HG02798 (cell line): Measurements from ENCODE around the gene CTNNB1.

Experiments used
- ATAC-seq: cut with Tn5 transposase; IDR thresholded peaks from one replicate; pipeline ENCODE4 v1.9.1; 2021; ENCODE audit warnings: mild to moderate bottlenecking; ENCODE audit not compliant: unreplicated experiment, poor library complexity

CTNNB1 gene

DNA sequence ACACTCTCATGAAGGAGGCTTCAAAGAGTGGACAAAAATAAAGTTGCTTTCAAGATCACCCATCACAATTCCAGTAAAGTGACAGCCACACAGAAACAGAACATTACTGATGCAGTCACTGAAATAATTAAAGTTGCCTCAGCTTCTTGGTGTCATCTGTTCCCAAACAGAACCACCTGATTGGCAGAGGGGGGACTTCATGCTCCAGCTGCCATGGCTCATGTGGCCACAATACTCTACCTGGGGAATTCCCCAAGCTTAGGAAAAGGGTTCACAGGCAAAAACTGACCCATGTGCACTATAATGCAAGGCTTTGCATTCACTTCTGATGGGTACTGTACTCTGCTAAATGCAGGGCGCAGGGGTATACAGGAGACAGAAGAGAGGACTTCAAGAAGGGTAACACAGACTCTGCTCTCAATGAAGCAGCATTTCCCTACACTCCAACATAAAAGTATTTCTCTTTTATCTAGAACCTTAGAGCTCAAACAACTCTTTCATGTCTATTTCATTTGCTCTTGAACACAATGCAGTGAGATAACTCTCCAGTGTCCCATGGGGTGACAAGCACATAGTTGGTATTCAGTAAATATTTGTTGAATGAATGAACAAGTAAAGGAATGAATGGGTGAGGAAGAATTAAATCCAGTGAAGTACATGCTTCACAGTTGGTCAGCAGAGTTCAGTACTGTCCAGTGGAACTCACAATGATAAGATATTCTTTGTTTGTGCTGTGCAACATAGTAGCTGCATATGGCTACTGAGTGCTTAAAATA lies 8.6 kb upstream of the CTNNB1 start:
- no peak for ATAC-seq

DNA sequence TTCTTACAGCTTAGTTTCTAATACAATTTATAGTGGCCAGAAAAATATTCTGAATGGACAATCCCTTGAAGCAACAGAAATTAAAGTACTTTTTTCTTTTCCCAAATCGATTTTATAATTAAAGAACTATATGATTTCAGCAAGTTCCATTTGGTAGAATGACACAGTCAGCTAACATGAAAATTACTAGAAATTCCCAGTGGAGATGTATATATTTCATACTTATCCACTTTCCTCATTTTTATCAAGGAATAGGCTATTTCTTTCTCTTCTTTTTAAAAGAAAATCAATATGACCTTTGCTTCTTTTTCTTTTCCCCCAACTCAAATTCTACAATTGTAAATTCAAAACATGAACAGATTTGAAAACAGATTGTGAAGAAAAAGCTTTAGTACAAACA lies 6.4 kb upstream of the CTNNB1 start:
- ATAC-seq = no peak

DNA sequence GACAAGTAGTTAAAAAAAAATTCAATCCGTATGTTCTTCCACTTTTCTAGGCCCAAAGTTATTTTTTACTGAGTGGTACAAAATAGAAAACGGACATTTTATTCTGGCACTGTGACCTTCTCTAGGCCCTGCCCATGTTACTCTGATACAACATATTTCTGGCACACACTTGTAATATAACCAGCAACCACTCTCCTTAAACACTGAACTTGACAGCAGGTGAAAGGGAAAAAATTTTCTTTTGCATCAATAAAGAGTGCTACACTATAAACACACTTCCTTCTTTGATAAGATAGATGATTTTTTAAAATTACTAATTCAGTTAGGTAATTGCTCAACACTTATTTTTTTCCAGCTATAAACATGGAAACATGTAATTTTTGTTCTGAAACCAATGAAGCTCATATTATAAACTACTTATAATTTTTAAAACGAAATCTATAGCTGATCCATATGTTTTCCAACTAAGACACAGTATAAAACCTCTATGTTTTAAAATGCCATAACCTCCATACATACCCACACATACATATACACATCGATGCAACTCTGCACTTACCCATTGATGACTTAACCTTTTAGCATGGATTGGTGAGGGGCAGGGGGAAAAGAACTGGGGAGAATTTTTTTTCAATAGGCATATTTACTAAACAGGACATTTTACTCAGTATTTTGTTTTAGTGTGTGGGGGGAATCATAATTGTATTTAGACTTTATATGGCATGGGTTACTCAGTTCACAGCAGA lies 5.3 kb upstream of the CTNNB1 start:
- no peak for ATAC-seq

DNA sequence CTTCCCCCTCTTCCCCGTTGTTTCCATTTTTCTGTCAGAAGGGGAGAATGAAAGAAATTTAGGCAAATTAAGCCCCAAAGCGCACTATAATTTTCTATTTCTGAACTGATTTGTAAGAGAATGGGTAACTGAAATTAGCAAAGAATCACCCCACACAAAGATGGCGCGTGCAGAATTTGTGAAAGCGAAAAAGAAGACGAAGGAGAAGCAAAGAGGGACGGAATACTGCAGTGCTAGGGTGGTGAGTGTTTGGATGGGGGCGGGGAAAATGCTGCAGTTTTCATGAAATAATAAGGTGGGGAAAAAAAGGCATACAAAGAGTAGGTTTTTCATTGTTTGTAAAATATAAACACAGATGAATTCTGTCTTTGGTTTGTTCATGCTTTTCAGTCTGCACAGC lies 4.6 kb upstream of the CTNNB1 start:
- no peak for ATAC-seq

DNA sequence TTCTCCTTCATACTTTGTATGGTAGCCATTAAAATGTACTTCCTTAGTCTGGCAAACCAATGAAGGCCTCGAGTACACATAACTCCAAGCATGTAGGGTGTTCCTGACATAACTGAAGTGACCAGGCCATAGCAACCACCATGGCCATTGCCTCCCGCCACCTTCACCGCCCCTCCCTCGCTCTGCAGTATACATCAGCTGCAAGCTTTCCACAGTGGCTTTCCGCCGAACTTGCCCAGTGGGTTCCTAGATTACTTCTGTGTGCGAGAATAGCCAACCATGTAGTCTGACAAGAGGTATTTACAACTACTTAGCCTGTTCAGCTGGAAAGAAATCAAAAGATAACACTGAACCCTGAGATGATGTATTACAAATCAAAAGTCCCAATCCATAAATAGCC lies 3.4 kb upstream of the CTNNB1 start:
- no peak for ATAC-seq

DNA sequence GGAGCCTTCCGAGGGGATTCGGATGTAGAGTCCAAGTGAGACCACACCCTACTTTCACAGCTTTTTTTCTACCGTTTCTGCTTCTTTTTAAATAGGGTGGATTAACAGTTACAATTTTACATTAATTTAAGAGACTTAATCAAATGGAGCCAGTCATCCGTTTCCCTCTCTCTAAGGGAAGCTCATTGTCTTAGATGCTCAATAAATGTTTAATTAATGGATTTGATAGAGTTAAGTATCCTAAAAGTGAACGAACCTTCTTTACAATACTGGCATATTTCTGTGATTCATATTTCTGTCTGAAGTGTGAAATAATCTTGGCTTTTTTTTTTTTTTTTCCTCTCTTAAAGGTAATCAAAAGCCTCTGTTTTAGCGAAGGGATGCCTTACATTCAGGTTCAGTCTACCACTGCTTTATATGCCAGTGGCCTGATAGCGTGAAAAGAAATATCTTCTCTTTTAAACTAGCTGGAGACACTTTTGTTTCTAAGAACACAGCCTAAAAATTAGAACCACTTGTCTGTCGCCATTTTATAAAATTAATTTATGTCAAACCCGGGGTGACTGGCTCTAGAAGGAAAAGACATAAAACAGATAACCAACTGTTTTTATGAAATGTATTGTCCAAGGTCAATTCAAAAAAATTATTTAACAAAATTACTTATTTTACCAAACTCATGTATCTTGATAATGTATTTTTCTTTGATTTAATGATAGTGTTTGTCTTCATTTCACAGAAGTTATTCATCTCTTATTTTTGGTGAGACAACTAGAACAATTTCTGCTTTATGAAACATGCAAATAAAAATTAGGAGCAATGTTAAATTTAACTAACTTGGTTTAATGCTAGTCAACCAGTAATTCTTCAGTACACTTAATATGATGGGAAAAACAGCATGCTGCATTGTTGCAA lies 2.5 kb upstream of the CTNNB1 start:
- ATAC-seq = no peak

DNA sequence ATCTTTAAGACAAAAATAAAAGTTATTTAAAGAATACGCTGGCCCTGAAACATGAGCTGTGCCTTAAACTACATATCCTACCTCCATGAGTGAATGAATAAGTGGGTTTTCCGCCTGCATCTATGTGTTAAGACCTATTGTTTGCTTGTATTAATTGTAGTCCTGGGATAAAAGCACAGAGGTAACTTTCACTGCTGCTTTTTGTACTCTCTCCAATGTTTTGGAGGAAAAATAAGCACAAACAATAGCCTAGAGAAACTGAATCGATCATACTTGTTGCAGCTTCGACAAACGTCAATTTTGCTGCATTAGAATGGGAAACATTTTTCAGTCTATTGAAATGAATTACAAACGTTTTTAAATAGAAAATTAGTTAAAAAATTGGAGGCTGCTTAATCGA lies 1.3 kb upstream of the CTNNB1 start:
- no peak for ATAC-seq

DNA sequence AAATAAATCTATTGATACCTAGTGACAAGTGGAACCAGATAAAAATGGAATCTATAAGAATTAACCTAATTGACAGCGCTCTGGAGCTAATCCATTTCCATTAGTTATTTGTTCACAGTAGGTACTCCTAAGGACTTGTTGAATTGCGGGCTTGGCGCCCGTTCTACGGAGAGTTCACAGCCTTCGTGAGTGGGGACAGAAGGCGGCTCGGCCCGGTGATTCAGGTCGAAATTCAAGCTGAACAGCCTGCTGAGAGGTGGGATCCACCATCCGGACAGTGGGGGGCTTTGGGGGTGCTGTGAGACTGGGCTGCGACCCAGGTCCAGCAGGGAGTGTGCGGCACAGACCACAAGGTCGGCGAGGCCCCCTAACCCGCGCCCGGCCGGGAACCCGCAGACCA lies 779 bp upstream of the CTNNB1 start:
- no peak for ATAC-seq

DNA sequence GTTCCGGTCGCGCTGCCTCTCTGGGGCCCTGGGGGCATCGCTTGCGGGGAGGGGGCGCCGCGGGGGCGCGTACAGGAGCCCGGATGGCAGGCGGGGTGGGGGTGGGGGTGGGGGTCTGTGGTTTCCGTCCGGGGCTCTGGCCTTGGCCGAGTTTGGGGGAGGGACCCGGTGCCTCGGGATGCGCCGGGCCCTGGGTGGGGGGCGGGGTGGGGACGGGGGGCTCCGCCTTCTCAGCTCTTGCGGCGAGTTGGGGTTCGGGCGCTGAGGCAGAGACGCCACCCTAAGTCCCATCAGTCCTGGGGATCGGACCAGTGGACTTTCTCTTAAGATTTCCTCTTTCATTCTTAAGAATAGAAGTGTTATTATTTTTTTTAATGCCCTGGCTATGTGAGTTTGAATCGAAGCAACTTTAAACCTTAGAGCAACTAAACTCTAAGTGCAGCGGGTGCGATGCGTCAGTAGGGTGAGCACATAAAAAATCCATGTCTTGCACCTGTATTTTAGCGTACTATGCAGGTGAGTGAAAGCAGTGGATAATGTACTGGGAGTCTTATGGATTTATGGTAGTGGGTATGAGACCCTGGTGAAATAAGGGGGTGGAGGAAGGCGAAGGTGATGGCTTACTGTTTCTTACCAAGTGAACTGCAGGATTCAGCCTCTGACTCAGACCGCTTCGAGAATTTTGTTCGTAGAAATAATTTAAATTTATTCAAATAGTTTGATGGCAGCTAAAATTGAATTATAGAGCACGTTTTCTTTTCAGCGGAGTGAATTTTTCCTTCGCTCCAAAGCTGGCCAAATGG lies 762 bp downstream of the CTNNB1 start:
- ATAC-seq = peak; percentile 19

DNA sequence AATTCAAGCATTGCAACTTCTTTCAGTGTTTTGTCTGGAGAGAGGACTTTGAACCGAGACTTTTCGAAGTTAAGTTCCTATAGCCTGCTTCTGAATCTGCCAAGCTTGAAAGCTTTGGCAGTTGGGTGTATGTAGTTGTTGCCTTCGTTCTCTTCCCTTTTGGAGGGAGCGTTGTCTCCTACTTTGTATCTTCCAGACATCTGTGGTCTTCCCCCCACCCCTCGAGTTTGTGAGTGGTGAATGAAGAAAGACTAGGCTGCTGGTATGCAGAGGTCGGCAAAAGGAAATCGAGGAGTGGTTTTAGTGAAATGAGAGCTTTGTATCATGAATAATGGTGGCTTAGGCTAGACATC lies 1.3 kb downstream of the CTNNB1 start:
- ATAC-seq = no peak

DNA sequence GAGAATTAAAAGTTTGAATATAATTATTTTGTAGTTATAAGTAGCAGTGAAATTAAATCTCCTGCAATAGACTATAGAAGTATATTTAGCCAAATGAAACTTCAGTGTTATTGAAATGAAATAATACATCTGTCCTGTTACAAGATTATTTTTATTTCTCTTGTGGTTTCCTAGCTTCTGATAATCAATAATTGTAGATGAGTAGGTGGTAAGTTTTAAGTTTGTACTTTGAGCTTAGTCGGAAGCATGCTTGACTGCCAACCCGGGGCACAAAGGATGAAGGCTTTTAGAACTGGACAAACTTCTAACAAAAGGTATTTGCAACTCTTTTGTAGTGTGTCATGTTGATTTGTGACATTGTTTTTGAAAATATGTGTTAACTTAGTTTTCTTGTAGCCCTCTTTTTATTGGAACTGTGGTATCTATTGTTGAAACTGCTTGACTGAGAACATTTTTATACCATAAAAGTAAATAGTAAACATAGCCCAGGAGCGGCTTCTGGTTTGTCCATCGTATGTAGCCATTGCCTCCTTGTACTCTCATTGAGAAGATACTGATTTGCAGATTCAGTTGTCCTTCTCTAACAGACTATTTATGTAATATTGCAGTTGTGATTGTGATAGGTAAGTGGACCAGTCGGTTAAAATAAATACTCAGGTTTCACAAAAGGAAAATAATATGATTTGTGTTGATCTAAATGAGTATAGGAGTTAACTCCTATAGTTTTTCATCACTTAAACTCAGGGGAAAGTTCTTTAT lies 2.9 kb downstream of the CTNNB1 start:
- no peak for ATAC-seq

DNA sequence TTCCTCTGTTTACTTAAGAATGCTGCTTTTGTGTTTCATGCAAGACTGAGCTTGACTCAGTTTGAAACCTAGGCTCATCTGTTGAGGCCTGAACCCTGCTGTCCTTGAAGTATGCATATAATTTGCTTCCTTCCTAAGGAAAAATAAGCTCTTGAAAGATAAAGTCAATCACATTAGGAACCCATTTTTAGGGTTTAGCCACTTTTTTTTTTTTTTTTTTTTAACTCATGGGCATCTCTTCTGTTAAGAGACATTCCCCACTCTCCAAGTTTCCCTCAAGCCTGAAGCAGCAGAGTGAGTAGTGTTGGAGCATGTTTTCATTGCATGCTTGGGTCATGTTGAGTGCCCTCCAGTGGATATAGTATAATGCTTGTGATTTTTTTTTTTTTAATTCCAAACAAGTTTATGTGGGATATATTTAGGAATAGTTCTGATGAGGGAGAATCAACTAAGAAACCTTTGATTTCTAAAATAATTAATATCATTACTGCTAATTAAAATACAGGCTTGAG lies 3.6 kb downstream of the CTNNB1 start:
- ATAC-seq = no peak

DNA sequence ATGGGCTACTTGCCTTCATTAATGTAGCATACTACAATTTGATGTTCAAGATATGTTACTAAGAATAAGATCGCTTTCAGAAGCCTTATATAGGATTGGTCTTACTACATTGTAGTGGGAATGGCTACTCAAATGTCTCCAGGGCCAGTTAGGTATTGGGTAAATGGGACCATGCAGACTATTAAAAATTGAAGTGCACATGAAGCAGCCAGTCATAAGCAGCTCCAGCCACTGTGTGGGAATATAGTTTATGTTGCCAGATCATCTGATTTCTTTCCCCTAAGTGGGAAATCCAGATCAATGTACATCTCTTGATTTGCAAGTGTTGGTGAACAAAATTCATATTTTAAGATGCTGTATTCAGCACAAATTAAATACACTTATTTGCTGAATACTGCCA lies 5.1 kb downstream of the CTNNB1 start:
- no peak for ATAC-seq

DNA sequence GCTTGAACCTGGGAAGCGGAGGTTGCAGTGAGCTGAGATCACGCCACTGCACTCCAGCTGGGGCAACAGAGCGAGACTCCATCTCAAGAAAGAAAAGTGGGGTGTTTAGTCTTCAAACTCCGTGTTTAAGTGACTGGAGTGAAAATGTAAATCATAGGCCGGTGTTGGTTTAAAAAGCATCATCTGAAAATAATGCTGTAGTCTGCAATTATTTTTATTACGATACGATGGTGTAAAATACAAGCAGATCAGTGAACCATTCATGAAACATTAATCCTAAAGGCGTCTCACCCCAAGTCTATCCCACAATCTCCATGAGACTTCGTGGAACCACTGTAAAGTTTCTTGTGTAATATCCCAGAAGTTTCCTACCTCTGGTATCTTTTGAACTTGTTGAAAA lies 6.3 kb downstream of the CTNNB1 start:
- no peak for ATAC-seq

DNA sequence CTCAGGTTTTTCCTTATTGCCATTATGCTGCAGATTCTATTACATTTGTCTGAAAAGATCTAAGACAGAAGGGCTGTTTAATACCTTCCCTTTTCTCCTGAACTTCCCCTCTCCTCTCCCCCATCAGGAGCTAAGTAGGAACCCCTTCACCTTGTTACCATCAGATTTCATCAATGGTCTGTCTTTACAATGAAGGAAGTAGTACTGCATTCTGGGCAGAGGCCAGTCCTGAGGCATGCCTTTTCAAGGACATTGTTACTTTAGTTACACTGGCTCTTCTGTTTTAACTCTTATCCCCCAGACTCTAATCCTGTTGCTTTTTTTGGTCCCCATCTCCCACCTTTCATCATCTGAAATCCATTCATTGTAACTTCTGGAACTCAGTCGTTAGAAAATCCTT lies 8.1 kb downstream of the CTNNB1 start:
- ATAC-seq = no peak

DNA sequence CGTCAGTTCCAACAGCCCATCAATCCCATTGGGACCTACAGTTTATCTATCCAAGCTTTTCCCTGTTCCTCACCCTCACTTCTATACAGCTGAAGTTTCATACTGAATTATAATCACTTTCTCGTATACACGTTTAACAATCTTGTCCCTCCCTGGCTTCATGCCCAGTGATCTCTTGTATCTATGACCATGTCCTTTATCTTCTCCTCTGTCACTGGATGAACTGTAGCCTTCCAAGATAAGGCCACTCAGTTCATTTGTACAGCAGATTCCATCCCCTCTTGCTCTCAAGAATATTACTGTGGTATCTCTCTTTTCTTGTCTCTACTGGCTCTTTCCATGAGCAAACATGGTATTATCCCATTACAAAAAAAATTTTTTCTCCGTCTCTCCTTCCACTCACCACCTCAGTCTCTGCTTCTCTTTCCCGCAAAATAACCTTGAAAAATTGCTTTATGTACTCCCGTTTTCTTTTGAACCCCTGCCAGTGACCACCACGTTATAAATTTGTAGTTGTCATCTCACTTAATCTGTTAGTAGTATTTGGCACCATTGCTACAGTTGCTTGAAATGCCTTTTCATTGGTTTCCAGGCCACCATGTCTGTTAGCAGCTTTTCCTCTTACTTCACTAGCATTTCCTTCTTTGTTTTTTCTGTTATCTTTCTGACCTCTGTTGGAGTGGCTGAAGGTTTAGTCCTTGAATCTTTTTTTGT lies 9.4 kb downstream of the CTNNB1 start:
- no peak for ATAC-seq

DNA sequence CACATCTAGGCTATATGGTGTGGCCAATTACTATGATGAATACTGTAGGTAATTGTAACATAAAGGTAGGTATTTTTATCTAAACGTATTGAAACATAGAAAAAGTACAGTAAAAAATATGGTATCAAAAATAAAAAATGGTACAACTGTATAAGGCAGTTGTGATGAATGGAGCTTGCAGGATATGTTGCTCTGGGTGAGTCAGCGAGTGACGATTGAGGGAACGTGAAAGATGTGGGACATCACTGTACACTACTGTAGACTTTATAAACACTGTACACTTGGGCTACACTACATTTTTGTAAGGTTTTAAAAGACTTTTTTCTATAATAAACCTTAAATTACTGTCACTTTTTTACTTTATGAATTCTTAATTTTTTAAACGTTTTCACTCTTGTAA lies 10.3 kb downstream of the CTNNB1 start:
- ATAC-seq = no peak

DNA sequence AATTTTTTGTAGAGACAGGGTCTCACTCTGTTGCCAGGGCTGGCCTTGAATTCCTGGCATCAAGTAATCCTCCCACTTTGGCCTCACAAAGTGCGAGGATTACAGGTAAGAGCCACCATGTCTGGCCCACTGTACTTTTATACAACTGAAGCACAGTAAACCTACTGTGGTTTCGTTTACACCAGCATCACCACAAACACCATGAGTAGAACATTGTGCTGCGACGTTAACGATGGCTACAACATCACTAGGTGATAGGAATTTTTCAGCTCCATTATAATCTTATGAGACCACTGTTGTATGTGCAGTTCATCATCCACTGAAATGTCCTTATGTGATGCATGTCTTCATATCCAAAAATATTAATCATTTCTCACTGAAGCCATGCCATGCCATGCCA lies 11.7 kb downstream of the CTNNB1 start:
- no peak for ATAC-seq

DNA sequence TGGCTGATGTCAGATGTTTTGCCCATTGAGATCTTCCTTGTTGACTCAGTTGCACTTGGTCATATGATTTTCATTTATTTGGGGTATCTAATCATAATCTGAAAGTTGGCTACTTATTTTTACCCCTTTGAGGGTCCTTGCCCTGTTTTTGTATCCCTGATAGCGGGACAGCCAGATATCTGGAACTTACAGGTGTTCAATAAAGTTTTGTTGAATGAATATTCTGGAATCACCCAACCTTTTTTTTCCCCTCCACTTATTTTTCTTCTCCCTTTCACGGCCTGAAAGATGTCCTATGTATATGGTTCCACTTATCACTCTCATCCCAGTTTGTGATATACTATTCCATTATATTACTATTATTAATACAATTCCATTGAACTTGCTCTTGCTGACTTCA lies 12.8 kb downstream of the CTNNB1 start:
- ATAC-seq = no peak
